ENCODE results near the gene ICOSLG.
"Not testable (repeated sequence)": the region's sequence is repeated elsewhere in the genome, so short reads cannot be mapped to it uniquely, and the experiment has no call there.

DNA sequence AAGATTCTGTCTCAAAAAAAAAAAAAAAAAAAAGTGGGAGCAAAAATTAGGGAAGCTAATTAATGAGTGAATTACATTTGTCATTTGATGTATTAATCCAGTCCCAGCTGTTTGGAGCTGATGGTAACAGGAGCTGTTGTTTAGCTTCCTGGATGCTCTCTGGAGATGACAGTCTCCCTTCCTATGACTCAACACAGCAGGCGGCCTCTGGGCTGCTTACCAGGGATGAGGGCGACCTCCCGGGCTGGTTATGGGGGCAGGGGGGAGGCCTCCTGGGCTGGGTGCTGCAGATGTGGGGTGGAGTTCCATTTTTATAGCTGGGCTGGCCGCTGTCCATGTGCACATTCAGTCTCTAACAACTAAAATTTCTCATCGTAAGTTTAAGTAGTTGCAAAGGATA lies 47.6 kb downstream of the ICOSLG start:
- TF ChIP-seq, protein P1, sequence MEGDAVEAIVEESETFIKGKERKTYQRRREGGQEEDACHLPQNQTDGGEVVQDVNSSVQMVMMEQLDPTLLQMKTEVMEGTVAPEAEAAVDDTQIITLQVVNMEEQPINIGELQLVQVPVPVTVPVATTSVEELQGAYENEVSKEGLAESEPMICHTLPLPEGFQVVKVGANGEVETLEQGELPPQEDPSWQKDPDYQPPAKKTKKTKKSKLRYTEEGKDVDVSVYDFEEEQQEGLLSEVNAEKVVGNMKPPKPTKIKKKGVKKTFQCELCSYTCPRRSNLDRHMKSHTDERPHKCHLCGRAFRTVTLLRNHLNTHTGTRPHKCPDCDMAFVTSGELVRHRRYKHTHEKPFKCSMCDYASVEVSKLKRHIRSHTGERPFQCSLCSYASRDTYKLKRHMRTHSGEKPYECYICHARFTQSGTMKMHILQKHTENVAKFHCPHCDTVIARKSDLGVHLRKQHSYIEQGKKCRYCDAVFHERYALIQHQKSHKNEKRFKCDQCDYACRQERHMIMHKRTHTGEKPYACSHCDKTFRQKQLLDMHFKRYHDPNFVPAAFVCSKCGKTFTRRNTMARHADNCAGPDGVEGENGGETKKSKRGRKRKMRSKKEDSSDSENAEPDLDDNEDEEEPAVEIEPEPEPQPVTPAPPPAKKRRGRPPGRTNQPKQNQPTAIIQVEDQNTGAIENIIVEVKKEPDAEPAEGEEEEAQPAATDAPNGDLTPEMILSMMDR (IDR thresholded peaks at IDR 0.05): not testable (repeated sequence)
- TF ChIP-seq EZH2 (IDR thresholded peaks at IDR 0.05): not testable (repeated sequence)
